Activated CD8-positive, alpha-beta memory T cell treated with anti-CD3 and anti-CD28 coated beads, Interleukin-2, amount 50 U/mL, for 24 hours (primary cell): ENCODE results near the gene KCNIP4.

Experiments
- DNase-seq: peaks from one replicate; pipeline ENCODE4 v3.0.0-alpha.2; 2020; ENCODE audit errors: extremely low read depth

Gene KCNIP4

GRCh38 chr4:21061902-21062301 lies 886.7 kb downstream of the KCNIP4 start:
- DNase-seq = no peak

DNA sequence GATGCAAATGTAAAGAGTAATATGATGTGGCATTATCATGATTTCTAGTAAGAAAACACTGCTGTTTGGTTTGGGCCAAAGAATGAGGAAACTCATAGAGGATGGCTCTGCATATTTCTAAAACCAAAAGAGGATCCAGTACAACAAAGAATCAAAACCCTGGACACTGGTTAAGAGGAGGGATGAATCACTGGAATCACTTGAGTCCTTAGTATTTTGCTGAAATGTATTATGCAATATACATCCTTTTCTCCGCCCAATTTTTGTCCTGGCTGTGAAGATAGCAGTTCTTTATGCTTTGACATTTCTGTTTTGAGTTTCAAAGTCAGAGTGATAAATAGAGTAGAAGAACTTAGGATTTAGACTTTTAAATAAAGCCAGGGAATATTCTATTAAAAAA lies 902.4 kb downstream of the KCNIP4 start:
- no peak for DNase-seq

DNA sequence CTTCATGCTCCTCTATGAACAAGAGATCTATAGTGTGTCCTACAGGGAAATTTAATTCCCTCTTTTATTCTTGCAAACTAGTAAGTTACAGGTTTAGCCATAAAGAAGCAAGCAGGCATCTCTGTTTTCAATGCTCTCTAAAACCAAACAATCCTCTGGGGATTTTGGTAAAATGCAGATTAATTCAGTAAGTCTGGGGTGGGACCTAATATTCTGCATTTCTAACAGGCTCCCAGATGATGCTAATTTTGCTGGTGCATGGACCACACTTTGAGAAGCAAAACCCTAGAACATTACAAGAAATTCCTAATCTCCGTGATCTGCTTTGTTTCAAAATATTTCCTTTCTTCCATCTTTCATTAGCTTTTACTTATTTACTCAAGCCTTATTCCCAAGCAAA lies 903.5 kb downstream of the KCNIP4 start:
- no peak for DNase-seq

- no peak for DNase-seq
Measured at GRCh38 chr4:21041708-21042107, 906.9 kb downstream of the KCNIP4 start.

- no peak for DNase-seq
Measured at GRCh38 chr4:21034728-21035127, 913.8 kb downstream of the KCNIP4 start.

DNA sequence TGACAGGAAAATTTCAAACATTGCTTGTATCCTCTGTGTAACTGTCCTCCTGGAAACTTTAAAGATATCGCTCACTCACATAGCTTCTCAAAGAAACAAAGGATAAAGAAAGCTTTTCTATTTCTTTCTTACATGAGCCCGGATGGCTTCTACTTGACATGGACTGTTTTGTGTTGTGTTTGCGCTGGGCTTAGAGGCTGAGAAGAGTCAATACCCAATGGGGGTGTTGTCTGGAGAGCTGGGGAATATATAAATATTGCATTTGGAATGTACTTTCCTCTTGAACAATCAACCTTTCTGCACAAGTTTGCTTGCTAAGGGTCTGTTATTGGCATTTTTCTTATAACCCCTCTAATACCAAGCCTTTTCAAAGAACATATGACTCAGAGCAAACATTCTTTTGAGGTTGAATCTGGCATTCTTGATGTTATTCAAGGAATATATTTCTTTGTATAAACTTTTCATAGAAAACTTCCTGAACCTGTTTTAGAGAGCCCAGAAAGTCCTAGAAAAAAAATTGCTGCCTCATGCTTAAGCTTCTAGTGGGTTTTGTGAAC lies 916.4 kb downstream of the KCNIP4 start:
- DNase-seq = no peak

- no peak for DNase-seq
Measured at GRCh38 chr4:21018817-21019216, 929.8 kb downstream of the KCNIP4 start.

GRCh38 chr4:21013501-21013900 lies 935.1 kb downstream of the KCNIP4 start:
- DNase-seq = no peak

DNA sequence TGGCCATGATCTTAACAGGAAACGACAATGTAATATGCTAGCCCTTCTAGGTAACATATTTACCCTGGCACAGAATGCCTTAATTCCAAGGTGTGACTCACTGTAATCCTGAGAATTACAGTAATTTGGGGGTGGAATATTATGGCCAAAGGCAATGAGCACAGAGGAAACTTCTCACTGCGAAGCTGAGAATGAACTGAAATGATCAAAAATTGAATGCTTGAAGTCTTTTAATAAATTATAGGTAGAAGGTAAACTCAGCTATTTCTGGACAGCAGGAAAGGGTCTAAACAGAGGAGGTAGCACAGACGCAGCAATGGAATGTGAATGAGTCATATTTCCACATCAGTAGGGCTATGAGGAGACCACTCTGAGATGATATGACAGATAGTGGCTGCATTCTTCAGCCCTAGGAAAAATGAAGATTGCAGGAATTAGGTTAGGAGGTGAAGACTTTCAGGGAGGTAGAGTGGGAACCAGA lies 935.7 kb downstream of the KCNIP4 start:
- no peak for DNase-seq

DNA sequence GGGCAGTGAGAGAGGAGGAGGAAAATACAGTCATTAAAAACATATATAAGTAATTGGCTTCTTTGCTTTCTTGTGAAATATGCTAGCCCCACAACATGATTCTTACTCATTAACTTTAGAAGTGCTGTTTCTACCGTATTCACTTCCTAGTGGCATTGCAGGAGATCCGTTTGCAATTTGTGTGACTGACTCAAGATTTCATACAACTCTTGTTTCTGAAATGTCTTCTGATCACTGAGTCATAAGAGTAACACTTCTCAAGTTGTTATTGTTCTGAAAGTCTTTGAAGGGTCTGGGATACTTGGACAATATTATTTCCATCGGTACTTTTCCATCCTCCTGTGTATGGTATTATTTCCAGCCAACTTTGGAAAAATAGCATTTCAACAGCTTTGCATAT lies 937.5 kb downstream of the KCNIP4 start:
- DNase-seq = no peak

DNA sequence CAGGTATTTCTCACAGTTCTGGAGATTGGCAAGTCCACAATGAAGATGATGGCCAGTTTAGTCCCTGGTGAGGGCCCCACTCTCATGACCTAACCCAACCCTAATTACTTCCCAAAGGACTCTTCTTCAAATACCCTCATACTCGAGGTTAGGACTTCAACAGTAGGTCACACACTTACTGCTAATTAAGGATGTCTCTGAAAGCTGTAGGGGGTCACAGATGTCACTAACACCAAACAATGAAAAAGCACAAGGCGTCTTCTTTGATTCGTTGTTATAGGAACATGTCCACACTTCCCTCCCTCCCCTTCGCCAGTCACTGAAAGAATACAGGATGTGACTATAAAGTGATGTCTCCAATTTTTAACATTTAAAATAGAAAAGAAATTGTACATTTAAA lies 938.6 kb downstream of the KCNIP4 start:
- no peak for DNase-seq

DNA sequence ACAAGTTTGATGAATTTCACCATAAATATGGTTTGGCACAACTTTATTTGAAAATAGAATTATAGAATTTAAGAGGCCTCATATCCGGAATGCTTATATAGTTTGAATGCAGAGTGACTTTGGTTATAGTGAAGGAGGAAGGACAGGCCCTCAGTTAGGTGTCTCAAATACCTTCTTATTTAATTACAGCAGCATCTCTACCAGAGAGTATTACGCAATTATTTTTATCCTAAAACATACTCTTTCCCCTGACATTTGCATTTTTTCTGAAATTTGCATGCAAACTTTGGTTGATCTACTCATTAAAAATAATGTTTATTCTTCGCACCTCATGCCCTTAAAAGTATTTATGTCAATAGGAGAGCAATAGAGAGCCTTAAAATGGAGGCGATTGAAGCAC lies 942.9 kb downstream of the KCNIP4 start:
- DNase-seq = no peak

GRCh38 chr4:21002976-21003375 lies 945.6 kb downstream of the KCNIP4 start:
- DNase-seq = no peak

DNA sequence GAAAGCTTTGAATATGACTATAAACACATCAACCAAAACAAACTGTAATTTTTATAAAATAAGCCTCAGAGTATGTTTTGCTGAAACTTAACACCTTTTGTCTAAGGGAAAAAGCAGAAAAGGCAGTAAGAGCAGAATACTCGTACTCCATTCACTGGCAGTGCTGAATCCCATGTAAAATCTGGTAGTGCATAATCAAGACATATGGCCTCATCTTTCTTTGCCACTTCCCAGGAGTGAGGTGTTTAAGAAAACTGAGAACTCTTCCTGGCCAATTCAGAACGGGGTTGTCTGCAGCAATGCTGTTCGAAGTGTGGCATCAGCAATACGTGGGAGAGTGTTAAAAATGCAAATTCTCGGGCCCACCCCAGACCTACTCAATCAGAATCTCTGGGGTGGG lies 946.3 kb downstream of the KCNIP4 start:
- no peak for DNase-seq

DNA sequence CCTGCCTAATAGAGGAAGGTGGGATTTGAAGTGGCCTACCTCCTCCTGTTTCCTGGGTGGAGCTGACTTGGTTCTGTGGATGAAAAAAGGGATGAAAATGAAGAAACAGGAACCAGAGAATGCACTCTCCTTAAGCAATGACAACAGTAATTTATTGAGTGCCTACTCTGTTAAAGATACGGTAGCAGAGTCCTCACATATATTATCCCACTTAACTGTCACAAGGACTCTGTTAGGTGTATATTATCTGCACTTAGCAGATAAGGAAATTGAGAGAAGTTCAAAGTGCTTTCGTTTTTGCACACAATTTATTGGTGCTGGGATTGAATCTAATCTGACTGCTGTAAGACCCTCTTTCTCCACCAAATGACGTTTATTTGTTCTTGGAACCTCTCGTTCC lies 947.1 kb downstream of the KCNIP4 start:
- no peak for DNase-seq

GRCh38 chr4:20997886-20998285 lies 950.7 kb downstream of the KCNIP4 start:
- no peak for DNase-seq

DNA sequence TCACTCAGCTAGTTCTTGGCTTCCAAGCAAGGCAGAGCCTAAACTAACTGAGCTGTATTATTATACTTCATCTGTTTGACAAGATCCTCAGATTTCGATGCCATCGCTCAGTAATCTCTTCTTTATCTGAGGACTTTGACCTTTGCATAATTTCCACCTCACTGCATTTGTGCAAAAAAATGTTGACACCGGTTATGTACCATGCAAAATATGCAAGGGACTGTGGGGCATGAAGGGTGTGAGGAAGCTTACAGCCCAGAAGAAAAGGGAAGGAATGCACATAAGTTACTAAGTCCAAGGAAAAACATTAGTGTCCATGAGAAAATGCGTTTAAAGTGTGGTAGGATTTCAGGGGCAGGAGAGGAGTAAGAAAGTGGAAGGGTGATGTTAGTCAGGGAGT lies 953.0 kb downstream of the KCNIP4 start:
- no peak for DNase-seq

GRCh38 chr4:20995015-20995414 lies 953.6 kb downstream of the KCNIP4 start:
- no peak for DNase-seq

DNA sequence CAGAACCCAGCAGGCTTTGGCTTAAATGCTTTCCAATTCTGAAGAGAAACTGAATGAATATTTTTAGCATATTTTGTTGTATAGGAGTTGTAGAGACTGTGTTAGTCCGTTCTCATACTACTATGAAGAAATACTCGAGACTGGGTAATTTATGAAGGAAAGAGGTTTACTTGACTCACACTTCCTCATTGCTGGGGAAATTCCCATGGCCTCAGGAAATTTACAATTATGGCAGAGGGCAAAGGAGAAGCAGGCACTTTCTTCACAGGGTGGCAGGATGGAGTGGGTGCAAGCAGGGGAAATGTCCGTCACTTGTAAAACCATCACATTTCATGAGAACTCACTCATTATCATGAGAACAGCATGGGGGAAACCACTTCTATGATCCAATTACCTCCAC lies 956.6 kb downstream of the KCNIP4 start:
- DNase-seq = no peak

- DNase-seq = no peak
Measured at GRCh38 chr4:20987191-20987590, 961.4 kb downstream of the KCNIP4 start.

- DNase-seq = no peak
Measured at GRCh38 chr4:20984576-20984836, 964.1 kb downstream of the KCNIP4 start.

- no peak for DNase-seq
Measured at GRCh38 chr4:20983763-20984575, 964.6 kb downstream of the KCNIP4 start.

DNA sequence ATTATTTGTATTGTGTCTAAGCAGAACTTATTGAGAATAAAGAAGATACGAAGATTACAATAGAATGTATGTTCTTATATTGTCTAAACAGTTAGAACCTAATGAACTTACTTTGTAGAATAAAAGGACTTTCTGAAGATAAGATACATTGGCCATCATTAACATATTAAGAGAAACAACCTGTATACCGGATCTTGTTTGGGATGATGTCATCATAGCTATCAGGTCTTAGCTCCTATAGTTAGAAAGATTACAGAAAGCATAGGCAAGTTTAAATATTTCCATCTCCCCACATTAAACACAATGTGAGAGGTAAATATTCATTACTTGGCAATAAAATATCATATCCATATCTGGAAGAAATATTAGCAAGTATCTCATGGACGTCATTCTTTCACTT lies 966.0 kb downstream of the KCNIP4 start:
- no peak for DNase-seq

GRCh38 chr4:20960291-20960690 lies 988.3 kb downstream of the KCNIP4 start:
- DNase-seq = no peak
